CD4-positive, alpha-beta T cell treated with Interleukin-6 for 4 hours (primary cell): Measurements from ENCODE around the gene ZNF577.

Source experiments
- DNase-seq: peaks from one replicate; pipeline ENCODE4 v3.0.0-alpha.2; 2020; ENCODE audit warnings: mixed read lengths

ZNF577 gene

DNA sequence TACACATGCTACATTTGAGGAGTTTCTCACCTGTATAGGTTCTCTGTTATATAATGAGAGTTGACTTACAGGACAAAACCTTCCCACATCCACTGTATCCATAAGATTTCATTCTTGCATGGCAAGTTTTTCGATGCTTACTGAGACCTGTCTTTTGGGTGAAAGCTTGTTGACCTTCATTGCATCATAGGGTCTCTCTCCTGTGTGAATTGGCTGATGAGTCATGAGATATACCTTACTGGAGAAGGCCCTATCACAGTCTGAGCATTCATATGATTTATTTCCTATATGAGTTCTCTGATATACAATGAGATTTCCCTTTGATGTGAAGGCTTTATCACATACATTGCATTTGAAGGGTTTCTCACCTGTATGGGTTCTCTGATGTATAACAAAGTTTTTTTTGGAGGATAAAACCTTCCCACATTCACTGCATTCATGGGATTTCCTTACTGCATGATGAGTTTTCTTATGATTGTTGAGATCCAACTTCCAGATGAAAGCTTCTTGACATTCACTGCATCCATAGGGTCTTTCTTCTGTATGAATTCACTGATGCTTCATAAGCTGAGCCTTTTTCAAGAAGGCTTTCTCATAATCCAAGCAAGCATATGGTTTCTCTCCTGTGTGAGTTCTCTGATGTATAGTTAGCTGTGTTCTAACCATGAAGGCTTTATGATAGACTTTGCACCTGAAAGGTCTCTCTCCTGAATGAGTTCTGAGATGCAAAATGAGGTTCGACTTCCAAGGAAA lies 25.7 kb downstream of the ZNF577 start:
- no peak for DNase-seq

- no peak for DNase-seq
Observed at GRCh38 chr19:51837145-51837544, 50.6 kb downstream of the ZNF577 start.

GRCh38 chr19:51830274-51830673 lies 57.5 kb downstream of the ZNF577 start:
- DNase-seq: no peak

- no peak for DNase-seq
Observed at GRCh38 chr19:51824281-51825005, 63.3 kb downstream of the ZNF577 start.

DNA sequence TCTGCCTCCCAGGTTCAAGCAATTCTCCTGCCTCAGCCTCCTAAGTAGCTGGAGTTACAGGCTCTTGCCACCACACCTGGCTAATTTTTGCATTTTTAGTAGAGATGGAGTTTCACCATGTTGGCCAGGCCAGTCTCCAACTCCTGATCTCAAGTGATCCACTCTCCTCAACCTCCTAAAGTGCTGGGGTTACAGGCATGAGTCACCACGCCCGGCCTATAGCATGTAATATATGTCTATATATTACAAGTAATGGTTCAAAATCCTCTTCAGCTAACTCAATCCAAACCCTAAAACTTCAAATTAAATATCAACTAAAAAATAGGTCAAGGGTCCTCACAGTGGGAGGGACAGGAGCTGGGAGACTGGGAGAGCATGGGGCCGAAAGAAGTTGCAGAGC lies 64.8 kb downstream of the ZNF577 start:
- DNase-seq: no peak

DNA sequence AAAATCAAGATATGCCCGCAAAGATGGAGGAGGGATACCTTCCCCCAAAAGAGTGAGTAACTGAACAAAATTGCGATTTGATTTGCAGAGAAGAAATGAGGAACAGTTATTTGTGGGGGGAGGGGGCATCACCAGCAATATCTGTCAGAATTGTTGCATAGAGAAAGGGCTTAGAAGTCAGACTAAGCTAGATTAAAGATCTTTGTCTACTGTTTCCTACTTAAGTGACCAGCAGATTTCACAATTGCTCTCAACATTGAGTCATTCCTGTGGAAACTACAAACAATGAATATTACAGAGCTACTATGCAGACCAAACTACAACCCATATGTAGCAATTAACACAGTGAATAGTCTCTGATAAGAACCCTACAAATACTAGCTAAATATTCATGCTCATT lies 65.4 kb downstream of the ZNF577 start:
- DNase-seq: no peak

- DNase-seq: no peak
Observed at GRCh38 chr19:51821921-51822320, 65.8 kb downstream of the ZNF577 start.

DNA sequence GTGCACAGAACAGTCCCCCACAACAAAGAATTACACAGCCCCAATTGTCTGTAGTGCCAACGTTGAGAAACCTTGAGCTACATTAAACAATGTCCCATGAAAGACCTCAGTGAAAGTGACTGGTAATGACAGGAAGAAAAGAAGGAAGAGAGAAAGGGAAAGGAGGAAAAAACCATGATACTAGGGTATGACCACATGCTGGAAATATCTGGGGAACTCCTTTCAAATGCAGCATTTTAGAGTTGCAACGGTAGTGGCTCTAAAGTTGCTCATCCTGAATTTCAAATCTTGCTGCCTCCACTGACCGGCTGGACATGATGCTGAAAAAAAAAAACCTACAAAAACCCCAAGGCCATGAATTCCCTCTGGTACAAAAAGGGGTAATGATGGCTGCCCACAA lies 66.3 kb downstream of the ZNF577 start:
- DNase-seq: no peak
